ENCODE measurements around the gene ANGEL2.

GRCh38 chr1:212981571-212982328, 33.9 kb downstream of the ANGEL2 start:
- TF ChIP-seq CTCF (conservative IDR thresholded peaks at IDR 0.05; ENCODE audit: low read length) (no peak), EZH2phosphoT487 (IDR thresholded peaks at IDR 0.05; ENCODE audit: borderline replicate concordance) (no peak)
